Measurements from ENCODE around the gene HIVEP2.

Gene HIVEP2

DNA sequence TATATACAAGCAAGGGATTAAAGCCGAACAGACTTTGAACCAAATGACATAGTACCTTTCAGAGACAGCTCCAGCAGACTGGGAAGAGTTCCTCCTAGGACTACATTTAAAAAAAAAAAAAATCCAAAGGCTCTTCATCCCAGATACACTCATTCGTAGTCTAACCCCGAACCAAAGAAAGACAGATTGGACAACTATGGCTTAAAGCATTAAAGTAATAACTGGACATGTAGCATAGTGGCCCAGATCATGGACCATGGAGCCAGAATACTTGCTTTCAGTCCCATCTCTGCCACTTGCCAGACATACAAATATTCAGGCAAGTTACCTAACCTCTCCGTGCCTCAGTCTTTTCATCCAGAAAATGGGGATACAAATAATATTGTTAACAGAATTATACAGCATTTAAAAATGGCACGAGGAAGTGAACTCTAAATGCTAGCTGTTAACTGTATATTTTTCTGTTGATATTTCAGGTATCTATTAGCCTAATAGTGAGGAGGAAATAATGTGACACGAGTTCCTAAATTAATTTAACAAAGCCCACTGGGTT lies 123.7 kb downstream of the HIVEP2 start:
- no peak for DNase-seq
- intact Hi-C loops (cut with DNase I; ENCODE audit: low total_unique reads): no loop called here
- no peaks in the 10 kb centered on the region for H3K27me3 ChIP-seq
- H3K4me3 ChIP-seq: no peak overlapping the region
- H3K9me3 ChIP-seq: no peaks in the 10 kb centered on the region
- H3K4me1 ChIP-seq: peaks cover 0 to 60% (median 23%) of the 10 kb centered on the region in 4 donors
- no peak overlapping the region for H3K27ac ChIP-seq
- no peaks in the 10 kb centered on the region for H3K36me3 ChIP-seq
- TF ChIP-seq, protein P1, sequence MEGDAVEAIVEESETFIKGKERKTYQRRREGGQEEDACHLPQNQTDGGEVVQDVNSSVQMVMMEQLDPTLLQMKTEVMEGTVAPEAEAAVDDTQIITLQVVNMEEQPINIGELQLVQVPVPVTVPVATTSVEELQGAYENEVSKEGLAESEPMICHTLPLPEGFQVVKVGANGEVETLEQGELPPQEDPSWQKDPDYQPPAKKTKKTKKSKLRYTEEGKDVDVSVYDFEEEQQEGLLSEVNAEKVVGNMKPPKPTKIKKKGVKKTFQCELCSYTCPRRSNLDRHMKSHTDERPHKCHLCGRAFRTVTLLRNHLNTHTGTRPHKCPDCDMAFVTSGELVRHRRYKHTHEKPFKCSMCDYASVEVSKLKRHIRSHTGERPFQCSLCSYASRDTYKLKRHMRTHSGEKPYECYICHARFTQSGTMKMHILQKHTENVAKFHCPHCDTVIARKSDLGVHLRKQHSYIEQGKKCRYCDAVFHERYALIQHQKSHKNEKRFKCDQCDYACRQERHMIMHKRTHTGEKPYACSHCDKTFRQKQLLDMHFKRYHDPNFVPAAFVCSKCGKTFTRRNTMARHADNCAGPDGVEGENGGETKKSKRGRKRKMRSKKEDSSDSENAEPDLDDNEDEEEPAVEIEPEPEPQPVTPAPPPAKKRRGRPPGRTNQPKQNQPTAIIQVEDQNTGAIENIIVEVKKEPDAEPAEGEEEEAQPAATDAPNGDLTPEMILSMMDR (IDR thresholded peaks at IDR 0.05): no peak

DNA sequence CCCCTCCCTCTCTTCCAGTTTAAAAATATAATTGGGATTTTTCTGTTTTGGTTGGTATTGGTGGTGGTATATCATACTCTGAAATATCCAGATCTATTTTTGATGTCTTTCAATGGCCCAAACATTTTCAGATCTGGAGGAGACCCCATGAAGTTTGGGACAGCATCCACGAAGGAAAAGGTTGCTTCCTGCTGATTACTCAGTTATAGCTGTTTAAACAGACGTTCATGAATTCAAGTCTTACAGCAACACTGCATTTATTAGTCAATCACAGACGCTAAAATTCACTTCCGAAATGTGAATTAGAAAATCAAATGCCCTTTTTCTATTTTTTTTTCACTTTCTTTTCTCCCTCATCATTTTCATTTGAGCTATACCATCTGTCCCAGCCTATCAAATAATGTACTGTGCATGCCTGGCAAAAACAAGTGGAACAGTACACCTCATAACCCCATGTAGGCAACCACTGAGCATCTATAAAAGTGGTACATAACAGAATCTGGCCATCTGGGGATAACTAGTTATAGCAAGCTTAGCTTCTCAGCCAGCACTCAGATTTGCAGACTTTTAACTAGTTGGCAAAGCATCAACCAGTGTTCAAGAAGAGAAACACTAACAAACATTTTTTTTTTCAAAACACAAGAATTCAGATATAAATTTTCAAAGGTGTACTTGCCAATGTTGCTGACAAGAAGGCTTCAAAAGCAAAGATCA lies 124.5 kb downstream of the HIVEP2 start:
- TF ChIP-seq, protein P1 (IDR thresholded peaks at IDR 0.05): no peak
- no peak for DNase-seq
- H3K9me3 ChIP-seq: no peaks in the 10 kb centered on the region
- H3K27me3 ChIP-seq: no peaks in the 10 kb centered on the region
- H3K4me1 ChIP-seq: peaks cover 0 to 64% (median 23%) of the 10 kb centered on the region in 4 donors
- no peaks in the 10 kb centered on the region for H3K36me3 ChIP-seq
- peak overlapping the region in 1 of 2 donors; percentile 5 for H3K27ac ChIP-seq
- peak overlapping the region; percentile 31 to 38 for H3K4me3 ChIP-seq
- intact Hi-C loops (cut with DNase I; ENCODE audit: low total_unique reads): no loop called here

DNA sequence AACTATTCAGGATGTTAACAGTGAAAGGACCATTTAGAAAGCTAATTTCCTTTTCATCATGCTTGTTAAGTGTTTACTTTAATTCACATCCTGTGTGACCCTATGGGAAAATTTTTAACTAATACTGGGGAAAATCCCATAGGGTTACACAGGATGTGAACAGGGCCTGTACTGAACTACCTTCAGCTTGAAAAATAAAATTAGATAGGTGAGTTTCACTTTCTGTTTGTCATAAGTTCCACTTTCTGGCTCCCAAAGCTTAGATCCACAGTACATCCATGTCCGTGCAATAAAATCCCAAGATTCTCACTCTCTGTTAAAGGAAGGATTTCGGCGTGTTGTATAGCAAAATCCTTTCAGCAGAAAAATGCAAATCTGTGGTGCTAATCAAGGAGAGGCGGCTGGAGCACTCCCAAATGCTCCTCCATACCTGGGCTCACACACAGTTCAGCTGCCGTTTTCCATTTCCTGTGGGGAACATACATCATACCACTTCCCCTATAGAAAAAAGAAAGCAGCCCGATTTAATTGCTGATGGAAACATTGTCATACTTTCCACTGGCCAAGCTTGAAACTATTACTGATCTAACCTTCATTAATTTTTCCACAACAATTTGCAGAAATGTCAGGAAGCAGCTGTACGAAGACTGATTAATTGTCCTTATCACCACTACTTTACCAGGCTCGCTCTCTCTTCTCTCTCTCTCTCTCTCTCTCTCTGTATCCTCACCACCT lies 125.2 kb downstream of the HIVEP2 start:
- TF ChIP-seq, protein P1 (IDR thresholded peaks at IDR 0.05): no peak
- Histone ChIP-seq H3K27me3 (no peaks in the 10 kb centered on the region), H3K27ac (peak overlapping the region; percentile 5 to 14), H3K36me3 (no peaks in the 10 kb centered on the region), H3K4me3 (peak overlapping the region; percentile 31 to 38), H3K9me3 (no peaks in the 10 kb centered on the region), H3K4me1 (peaks cover 0 to 62% (median 21%) of the 10 kb centered on the region in 4 donors)
- intact Hi-C loops (cut with DNase I; ENCODE audit: low total_unique reads): no loop called here
- DNase-seq: no peak

DNA sequence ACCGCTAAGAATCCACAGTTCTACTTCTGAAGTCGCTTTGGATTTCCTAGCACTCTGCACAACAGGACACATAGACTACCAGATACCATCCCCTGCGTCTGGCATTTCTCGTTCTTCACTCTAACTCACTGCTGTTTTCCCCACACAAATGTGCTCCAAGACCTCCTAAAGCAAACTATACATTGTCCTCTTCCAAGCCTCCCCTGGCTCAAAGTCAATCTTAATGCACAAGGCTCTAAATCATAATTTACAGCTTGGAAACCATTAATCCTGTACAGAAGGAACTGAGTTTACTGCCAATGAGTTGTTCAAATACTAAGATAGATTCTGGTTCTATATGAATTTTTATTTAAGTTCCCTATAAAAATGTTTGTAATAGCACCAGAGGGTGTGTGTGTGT lies 128.5 kb downstream of the HIVEP2 start:
- no peak overlapping the region for H3K4me3 ChIP-seq
- intact Hi-C loops (cut with DNase I; ENCODE audit: low total_unique reads): no loop called here
- H3K36me3 ChIP-seq: no peaks in the 10 kb centered on the region
- TF ChIP-seq, protein P1 (IDR thresholded peaks at IDR 0.05): no peak
- no peaks in the 10 kb centered on the region for H3K9me3 ChIP-seq
- no peak overlapping the region for H3K27ac ChIP-seq
- H3K4me1 ChIP-seq: peaks cover 0 to 35% (median 8%) of the 10 kb centered on the region in 4 donors
- no peak for DNase-seq
- no peaks in the 10 kb centered on the region for H3K27me3 ChIP-seq

DNA sequence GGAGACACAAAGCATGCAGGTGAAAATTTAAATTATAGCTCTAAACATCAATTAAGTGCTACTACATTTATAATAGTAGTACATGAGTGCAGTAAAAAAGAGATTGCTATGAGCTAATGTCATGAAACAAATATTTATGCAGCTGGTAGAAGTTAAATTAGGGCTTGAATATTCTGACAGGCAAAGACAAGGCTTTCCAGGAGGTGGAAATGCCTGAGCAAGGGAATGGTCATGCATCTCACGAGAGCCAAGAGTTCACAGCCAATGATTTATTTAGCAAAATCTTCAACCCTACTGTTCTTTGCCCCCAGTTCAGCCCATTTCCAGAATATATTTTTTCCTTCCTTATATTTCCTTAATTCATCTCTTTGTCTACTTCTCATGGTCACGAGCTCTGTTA lies 128.9 kb downstream of the HIVEP2 start:
- intact Hi-C loops (cut with DNase I; ENCODE audit: low total_unique reads): no loop called here

More for the DNA sequence above, 128.9 kb downstream of the HIVEP2 start:
- no peak overlapping the region for H3K27ac ChIP-seq
- H3K27me3 ChIP-seq: no peaks in the 10 kb centered on the region
- H3K9me3 ChIP-seq: no peaks in the 10 kb centered on the region
- H3K36me3 ChIP-seq: no peaks in the 10 kb centered on the region
- no peak overlapping the region for H3K4me3 ChIP-seq
- H3K4me1 ChIP-seq: peaks cover 0 to 31% (median 6%) of the 10 kb centered on the region in 4 donors
- DNase-seq: no peak
- TF ChIP-seq, protein P1 (IDR thresholded peaks at IDR 0.05): no peak

Measured in tibial artery (tissue), 4 donors.